ENCODE results near the gene OLA1.

DNA sequence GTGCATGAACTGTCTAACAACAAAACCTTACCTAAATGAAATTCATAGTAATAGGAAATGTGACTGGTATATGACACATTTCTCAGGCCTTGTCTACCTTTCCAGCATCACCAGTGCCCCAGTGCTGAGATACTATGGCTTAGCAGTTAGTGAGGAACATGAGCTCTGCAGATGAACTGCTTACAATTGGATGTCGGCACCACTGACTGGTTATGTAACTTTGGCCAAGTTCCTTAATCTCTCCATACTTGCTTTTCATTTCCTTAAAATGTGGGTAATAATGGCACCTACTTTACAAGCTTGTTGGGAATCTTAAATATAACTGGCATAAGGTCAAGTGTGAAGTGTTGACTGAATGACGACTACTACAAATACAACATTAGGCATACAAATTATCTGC is 136.3 kb downstream of the OLA1 start:
- TF ChIP-seq, protein P1, sequence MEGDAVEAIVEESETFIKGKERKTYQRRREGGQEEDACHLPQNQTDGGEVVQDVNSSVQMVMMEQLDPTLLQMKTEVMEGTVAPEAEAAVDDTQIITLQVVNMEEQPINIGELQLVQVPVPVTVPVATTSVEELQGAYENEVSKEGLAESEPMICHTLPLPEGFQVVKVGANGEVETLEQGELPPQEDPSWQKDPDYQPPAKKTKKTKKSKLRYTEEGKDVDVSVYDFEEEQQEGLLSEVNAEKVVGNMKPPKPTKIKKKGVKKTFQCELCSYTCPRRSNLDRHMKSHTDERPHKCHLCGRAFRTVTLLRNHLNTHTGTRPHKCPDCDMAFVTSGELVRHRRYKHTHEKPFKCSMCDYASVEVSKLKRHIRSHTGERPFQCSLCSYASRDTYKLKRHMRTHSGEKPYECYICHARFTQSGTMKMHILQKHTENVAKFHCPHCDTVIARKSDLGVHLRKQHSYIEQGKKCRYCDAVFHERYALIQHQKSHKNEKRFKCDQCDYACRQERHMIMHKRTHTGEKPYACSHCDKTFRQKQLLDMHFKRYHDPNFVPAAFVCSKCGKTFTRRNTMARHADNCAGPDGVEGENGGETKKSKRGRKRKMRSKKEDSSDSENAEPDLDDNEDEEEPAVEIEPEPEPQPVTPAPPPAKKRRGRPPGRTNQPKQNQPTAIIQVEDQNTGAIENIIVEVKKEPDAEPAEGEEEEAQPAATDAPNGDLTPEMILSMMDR (IDR thresholded peaks at IDR 0.05 in 2 of 3, conservative IDR thresholded peaks at IDR 0.05 in 1 of 3; ENCODE audit: insufficient read depth in 2 of 3, low read depth in 1 of 3, low read length in 3 of 3) = no peak
- TF ChIP-seq, protein P2, sequence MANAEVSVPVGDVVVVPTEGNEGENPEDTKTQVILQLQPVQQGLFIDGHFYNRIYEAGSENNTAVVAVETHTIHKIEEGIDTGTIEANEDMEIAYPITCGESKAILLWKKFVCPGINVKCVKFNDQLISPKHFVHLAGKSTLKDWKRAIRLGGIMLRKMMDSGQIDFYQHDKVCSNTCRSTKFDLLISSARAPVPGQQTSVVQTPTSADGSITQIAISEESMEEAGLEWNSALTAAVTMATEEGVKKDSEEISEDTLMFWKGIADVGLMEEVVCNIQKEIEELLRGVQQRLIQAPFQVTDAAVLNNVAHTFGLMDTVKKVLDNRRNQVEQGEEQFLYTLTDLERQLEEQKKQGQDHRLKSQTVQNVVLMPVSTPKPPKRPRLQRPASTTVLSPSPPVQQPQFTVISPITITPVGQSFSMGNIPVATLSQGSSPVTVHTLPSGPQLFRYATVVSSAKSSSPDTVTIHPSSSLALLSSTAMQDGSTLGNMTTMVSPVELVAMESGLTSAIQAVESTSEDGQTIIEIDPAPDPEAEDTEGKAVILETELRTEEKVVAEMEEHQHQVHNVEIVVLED (CRISPR knock-in tag; IDR thresholded peaks at IDR 0.05) = no peak
- TF ChIP-seq ZNF41 (CRISPR knock-in tag; conservative IDR thresholded peaks at IDR 0.05) (no peak), ZNF165 (CRISPR knock-in tag; IDR thresholded peaks at IDR 0.05; ENCODE audit: borderline replicate concordance) (no peak), ZKSCAN8 (CRISPR knock-in tag; IDR thresholded peaks at IDR 0.05) (no peak), TAF15 (IDR thresholded peaks at IDR 0.05; ENCODE audit: low read depth, low read length) (no peak), FOXK1 (CRISPR knock-in tag; IDR thresholded peaks at IDR 0.05; ENCODE audit: borderline replicate concordance) (no peak), HDGF (IDR thresholded peaks at IDR 0.05) (no peak), ERF (CRISPR knock-in tag; IDR thresholded peaks at IDR 0.05) (no peak)
- TF ChIP-seq, protein P3, sequence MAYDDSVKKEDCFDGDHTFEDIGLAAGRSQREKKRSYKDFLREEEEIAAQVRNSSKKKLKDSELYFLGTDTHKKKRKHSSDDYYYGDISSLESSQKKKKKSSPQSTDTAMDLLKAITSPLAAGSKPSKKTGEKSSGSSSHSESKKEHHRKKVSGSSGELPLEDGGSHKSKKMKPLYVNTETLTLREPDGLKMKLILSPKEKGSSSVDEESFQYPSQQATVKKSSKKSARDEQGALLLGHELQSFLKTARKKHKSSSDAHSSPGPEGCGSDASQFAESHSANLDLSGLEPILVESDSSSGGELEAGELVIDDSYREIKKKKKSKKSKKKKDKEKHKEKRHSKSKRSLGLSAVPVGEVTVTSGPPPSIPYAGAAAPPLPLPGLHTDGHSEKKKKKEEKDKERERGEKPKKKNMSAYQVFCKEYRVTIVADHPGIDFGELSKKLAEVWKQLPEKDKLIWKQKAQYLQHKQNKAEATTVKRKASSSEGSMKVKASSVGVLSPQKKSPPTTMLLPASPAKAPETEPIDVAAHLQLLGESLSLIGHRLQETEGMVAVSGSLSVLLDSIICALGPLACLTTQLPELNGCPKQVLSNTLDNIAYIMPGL (CRISPR knock-in tag; IDR thresholded peaks at IDR 0.05) = no peak
- TF ChIP-seq, protein P4, sequence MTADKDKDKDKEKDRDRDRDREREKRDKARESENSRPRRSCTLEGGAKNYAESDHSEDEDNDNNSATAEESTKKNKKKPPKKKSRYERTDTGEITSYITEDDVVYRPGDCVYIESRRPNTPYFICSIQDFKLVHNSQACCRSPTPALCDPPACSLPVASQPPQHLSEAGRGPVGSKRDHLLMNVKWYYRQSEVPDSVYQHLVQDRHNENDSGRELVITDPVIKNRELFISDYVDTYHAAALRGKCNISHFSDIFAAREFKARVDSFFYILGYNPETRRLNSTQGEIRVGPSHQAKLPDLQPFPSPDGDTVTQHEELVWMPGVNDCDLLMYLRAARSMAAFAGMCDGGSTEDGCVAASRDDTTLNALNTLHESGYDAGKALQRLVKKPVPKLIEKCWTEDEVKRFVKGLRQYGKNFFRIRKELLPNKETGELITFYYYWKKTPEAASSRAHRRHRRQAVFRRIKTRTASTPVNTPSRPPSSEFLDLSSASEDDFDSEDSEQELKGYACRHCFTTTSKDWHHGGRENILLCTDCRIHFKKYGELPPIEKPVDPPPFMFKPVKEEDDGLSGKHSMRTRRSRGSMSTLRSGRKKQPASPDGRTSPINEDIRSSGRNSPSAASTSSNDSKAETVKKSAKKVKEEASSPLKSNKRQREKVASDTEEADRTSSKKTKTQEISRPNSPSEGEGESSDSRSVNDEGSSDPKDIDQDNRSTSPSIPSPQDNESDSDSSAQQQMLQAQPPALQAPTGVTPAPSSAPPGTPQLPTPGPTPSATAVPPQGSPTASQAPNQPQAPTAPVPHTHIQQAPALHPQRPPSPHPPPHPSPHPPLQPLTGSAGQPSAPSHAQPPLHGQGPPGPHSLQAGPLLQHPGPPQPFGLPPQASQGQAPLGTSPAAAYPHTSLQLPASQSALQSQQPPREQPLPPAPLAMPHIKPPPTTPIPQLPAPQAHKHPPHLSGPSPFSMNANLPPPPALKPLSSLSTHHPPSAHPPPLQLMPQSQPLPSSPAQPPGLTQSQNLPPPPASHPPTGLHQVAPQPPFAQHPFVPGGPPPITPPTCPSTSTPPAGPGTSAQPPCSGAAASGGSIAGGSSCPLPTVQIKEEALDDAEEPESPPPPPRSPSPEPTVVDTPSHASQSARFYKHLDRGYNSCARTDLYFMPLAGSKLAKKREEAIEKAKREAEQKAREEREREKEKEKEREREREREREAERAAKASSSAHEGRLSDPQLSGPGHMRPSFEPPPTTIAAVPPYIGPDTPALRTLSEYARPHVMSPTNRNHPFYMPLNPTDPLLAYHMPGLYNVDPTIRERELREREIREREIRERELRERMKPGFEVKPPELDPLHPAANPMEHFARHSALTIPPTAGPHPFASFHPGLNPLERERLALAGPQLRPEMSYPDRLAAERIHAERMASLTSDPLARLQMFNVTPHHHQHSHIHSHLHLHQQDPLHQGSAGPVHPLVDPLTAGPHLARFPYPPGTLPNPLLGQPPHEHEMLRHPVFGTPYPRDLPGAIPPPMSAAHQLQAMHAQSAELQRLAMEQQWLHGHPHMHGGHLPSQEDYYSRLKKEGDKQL (CRISPR knock-in tag; IDR thresholded peaks at IDR 0.05; ENCODE audit: borderline replicate concordance) = no peak

Measured in K562 (cell line).